Loucy (cell line): Measurements from ENCODE around the gene PID1.

Source experiments
- EZH2phosphoT487 ChIP-seq: fragments of 200-600 bp; IDR thresholded peaks from 2 replicates; pipeline ENCODE4 v1.6.1; 2018; ENCODE audit warnings: antibody characterized with exemption, mild to moderate bottlenecking, moderate library complexity, borderline replicate concordance
- TF ChIP-seq, protein P1 (sequence below): fragments of 200-600 bp; sonication (generic); conservative IDR thresholded peaks from 2 replicates; pipeline ENCODE4 v1.5.1; 2014; ENCODE audit warnings: mild to moderate bottlenecking, antibody characterized with exemption, low read length

DNA sequence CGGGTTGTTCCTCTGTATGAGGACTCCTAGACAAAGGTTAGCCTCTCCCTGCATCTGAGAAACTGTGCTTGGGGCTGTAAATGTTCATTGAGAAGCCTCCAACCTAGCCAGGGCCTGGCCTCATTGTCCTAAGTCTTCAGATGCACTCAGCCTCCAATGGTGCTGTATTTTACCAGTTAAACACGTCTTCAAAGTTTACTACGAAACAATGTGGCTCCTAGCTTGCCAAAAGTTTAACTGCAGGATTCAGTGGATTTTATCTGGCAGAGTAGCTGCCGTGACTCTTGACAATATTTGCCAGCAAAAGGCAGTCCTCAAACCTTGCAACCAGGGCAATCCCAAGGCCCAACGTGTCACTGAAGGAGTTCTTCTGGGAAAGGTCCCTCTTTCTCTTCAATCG is 1.1 kb downstream of the PID1 start:
- TF ChIP-seq, protein P1, sequence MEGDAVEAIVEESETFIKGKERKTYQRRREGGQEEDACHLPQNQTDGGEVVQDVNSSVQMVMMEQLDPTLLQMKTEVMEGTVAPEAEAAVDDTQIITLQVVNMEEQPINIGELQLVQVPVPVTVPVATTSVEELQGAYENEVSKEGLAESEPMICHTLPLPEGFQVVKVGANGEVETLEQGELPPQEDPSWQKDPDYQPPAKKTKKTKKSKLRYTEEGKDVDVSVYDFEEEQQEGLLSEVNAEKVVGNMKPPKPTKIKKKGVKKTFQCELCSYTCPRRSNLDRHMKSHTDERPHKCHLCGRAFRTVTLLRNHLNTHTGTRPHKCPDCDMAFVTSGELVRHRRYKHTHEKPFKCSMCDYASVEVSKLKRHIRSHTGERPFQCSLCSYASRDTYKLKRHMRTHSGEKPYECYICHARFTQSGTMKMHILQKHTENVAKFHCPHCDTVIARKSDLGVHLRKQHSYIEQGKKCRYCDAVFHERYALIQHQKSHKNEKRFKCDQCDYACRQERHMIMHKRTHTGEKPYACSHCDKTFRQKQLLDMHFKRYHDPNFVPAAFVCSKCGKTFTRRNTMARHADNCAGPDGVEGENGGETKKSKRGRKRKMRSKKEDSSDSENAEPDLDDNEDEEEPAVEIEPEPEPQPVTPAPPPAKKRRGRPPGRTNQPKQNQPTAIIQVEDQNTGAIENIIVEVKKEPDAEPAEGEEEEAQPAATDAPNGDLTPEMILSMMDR, result no peak
- TF ChIP-seq EZH2phosphoT487, result no peak
